DMS79 treated with DMSO at 0.1 percent for 48 hours (cell line): Measurements from ENCODE around the gene KRR1.
"Not testable (repeated sequence)": the region's sequence is repeated elsewhere in the genome, so short reads cannot be mapped to it uniquely, and the experiment has no call there.

Experiments
- DNase-seq: peaks from one replicate; lab custom pipeline; 2025; lab: John Stamatoyannopoulos, UW

KRR1 gene

GRCh38 chr12:75477137-75477536 lies 34.3 kb downstream of the KRR1 start:
- no peak for DNase-seq

DNA sequence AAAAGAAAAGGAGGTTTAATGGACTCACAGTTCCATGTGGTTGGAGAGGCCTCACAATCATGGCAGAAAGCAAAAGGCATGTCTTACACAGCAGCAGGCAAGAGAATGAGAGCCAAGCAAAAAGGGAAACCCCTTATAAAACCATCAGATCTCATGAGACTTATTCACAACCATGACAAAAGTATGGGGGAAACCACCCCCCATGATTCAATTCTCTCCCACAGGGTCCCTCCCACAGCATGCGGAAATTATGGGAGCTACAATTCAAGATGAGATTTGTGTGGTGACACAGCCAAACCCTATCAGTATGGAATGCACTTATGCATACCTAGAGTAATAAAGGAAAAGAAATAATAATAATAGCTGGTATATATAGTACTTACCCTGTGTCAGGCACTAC lies 35.3 kb downstream of the KRR1 start:
- DNase-seq = no peak

- DNase-seq = no peak
Observed at GRCh38 chr12:75474116-75474515, 37.3 kb downstream of the KRR1 start.

DNA sequence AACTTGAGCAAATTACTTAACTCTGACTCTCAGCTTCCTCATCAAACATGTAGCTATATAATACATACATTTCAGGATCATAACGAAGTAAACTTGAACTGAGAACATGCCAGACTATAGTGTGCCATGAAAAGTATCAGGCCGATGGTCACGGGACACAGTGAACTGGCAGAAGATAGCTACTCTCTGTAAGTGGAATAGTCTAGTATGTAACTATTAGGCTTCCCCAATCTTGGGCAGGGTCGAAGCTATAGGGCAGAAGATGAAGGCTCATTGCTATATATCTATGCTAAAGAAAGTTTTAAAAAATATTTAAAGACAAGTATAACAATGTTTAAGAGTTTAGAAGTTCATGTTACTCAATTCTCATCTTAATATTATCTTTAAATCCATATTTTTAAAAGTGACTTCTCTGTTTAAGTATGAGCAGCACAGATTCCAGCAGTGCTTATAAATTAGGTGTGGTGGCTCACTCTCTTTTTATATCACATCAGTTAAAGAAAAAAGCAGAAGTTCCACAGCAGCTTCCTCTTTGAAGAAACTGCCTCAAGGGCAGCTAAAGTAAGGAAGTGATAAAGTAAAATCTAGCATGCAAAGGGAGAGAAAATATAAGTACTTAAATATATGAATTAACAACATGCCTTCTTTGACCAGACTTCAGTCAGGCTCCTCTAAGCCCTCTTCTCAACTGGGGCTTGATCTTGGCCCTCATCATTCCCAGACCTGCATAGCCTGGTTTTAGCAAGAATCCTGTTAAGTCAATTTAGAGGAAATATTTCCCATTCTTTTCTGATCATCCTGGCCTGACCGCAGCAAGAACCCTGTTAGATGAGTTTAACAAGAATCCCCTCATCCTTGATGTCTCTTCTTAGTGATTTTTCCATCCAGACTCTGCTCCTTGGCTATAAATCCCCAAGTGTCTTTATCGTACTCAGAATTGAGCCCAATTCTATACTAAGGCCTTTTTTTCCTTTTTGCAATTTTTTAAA lies 39.2 kb downstream of the KRR1 start:
- no peak for DNase-seq

DNA sequence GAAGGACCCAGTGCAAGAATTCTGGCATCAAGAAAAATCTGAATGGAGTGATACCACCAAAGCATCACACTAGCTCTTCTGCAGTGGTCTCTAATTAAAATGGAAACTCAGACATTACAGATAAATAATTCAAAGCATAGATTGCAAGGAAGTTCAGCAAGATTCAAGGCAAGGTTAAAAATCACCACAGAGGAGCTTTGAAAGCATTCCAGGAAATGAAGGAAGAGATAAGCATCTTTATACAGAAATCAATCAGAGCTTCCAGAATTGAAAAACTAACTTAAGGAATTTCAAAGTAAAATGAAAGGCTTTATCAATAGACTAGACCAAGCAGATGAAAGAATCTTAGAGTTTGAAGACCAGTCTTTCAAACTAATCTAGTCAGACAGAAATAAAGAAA lies 51.2 kb downstream of the KRR1 start:
- no peak for DNase-seq

- DNase-seq = no peak
Observed at GRCh38 chr12:75459755-75460154, 51.7 kb downstream of the KRR1 start.

- not testable (repeated sequence) for DNase-seq
Observed at GRCh38 chr12:75457866-75458265, 53.5 kb downstream of the KRR1 start.

DNA sequence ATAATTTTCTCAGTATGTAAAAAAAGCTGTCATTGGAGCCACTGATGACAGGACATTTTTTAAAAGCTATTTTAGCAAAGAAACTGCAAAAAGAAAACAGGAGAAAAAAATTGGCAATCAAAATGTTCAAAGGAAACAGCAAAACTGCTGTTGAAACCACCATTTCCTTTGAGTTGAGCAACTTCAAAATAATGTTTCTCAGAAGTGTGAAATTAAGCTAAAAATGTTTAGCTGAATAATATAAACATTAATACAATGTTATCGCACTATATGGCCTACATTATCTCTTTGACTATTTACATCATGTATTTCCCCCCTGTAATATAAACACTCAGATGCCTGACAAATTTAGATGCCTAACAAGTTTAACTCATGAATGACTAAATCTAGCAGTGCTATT lies 54.2 kb downstream of the KRR1 start:
- DNase-seq = no peak

GRCh38 chr12:75455839-75456238 lies 55.6 kb downstream of the KRR1 start:
- DNase-seq = no peak

GRCh38 chr12:75452675-75453330 lies 58.6 kb downstream of the KRR1 start:
- DNase-seq = no peak

DNA sequence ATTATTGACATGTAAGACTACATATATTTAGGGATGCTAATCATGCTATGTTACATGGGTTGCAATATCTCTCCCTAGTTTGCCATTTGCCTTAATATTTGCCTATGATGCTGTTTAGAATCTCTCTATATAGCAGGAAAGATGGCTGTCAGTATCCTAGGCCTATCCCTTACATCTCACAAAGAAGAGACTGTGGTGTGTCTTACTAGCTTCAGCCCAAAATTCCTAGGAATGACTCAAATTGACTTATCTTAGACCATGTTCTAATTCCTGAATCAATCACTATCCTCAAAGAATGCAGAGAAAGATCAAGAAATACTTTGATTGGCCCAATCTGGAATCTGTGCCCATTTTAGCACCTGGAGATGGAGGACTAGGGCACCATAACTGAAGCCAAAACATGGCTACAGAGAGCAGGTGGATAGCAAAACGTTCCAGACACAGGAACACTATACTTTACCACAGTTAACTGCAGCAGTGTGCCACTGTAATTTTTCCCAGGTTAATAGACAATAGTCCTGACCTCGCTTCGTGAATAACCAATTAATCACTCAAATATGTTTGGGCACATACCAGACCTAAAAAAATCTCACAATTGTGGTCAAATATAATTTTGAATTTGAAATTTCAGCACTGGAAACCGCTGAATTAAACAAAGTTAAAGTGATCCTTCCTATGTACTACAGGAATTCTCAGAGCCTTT lies 63.6 kb downstream of the KRR1 start:
- no peak for DNase-seq

GRCh38 chr12:75446857-75447256 lies 64.6 kb downstream of the KRR1 start:
- no peak for DNase-seq

DNA sequence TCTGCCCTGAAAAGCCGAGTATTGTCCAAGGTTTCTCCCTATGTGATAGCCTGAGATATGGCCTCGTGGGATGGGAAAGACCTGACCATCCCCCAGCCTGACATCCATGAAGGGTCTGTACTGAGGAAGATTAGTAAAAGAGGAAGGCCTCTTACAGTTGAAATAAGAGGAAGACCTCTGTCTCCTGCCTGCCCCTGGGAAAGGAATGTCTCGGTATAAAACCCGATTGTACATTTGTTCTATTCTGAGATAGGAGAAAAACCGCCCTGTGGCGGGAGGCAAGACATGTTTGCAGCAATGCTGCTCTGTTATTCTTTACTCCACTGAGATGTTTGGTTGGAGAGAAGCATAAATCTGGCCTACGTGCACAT lies 66.3 kb downstream of the KRR1 start:
- DNase-seq = not testable (repeated sequence)

DNA sequence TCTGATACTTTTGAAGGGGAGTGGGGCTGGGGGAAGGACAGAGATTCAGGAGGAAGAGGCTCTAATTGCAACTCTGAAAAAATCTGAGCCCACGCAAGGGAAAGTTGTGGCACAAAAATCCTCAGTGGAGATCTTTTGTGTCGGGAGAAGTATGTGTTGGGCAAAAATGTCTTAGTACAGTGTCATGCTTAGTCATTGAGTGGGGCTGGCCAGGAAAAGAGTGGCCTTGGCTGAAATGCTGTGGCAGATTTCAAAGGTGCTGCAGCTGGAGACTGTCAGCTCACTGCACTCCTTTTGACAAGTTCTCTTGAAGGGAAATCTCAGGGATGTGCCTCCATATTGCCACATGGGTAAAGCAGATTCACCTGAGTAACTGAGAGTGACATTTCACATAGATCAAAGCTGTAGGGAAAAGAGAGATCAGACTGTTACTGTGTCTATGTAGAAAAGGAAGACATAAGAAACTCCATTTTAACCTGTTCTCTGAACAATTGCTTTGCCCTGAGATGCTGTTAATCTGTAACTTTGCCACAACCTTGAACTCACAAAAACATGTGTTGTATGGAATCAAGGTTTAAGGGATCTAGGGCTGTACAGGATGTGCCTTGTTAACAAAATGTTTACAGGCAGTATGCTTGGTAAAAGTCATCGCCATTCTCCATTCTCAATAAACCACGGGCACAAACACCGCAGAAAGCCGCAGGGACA lies 66.8 kb downstream of the KRR1 start:
- DNase-seq = no peak

DNA sequence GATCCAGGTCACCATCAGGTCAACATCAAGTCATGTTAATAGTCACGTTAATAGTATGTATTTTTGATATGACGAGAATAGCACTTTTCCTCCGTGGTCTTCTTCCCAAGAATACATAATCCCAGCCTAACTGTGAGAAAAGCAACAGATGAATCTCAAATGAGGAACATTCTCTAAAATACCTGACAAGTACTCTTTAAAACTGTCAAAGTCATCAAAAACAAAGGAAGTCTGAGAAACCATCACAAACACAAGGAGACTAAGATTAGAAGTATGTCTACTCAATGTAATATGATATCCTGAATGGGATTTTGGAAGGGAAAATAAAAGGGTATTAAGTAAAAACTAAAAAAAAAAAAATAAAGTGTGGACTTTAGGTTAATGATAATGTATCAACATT lies 67.7 kb downstream of the KRR1 start:
- DNase-seq = no peak

DNA sequence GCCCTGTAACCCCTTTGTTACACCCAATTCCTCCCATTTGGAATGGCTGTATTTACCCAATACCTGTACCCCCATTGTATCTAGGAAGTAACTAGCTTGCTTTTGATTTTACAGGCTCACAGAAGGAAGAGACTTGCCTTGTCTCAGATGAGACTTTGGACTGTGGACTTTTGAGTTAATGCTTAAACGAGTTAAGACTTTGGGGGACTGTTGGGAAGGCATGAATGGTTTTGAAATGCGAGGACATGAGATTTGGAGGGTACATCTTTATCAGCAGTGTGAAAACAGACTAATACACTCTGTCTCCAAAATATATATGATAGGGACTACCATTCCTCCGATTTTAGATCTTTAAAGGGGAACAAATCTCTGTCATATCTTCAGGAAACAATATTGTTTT lies 69.0 kb downstream of the KRR1 start:
- not testable (repeated sequence) for DNase-seq

DNA sequence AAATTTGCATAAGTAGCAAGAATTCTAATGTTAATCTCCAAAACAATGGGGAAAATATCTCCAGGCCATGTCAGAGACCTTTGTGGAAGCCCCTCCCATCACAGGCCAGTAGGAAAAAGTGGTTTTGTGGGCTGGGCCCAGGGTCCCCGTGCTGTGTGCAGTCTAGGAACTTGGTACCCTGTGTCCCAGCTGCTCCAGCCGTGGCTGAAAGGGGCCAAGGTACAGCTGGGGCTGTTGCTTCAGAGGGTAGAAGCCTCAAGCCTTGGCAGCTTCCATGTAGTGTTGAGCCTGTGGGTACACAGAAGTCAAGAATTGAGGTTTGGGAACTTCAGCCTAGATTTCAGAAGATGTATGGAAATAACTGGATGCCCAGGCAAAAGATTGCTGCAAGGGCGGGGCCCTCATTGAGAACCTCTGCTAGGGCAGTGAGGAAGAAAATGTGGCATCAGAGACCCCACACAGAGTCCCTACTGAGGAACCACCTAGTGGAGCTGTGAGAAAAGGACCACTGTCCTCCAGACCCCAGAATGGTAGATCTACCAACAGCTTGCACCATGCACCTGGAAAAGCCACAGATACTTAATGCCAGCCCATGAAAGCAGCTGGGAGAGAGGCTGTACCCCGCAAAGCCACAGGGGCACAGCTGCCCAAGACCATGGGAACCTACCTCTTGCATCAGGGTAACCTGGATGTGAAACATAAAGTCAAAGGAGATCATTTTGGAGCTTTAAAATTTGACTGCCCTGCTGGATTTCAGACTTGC lies 69.5 kb downstream of the KRR1 start:
- not testable (repeated sequence) for DNase-seq
